ENCODE results near the gene MYO1F. TPM values are rescaled to one million over a fixed set of nuclear protein-coding genes. Genes with fewer than 3 reads are reported as not detected.

Gene MYO1F
- total and polyA plus RNA-seq, 10 of the 15 experiments (the other 5 are each of a cell fraction or from before 2014, with no cell fraction given) = 3.5 to 49.4 (median 31.3) TPM

DNA sequence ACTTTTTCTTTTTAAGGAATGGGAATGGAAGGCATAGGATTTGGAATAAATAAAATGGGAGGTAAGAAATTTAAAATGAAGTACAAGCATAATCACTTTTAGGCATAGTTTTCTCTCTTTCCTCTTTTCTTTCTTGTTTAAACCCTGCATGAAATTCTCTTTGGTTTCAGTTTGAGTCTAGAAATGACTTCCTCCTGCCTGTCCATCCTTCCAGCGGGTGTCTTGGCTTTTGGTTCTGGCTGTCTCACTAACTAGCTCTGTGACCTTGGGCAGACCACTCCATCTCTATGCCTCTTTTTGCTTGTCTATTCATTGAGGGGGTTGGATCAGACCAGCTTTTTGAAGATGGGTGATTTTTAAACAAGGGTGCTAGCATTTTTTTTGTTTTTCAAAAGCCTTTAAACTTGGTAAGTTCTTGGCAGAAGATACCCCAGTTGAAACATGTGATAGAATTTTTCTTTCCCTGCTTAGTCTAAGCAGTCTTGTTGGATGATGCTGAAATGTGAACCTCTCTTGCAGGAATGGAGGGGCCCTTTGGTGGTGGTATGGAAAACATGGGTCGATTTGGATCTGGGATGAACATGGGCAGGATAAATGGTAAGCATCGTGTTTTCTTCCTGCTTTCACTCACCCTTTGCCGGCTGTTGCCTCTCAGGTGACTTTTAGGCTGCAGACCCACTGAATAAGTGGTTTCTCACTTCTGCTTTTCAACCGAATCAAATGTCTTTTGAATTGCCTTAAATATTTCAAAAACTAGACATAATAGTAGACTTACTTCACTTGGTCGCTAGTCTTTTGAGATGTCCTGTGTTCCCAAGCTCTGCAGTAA is 103.4 kb downstream of the MYO1F start (continued):
- TF ChIP-seq, protein P1, sequence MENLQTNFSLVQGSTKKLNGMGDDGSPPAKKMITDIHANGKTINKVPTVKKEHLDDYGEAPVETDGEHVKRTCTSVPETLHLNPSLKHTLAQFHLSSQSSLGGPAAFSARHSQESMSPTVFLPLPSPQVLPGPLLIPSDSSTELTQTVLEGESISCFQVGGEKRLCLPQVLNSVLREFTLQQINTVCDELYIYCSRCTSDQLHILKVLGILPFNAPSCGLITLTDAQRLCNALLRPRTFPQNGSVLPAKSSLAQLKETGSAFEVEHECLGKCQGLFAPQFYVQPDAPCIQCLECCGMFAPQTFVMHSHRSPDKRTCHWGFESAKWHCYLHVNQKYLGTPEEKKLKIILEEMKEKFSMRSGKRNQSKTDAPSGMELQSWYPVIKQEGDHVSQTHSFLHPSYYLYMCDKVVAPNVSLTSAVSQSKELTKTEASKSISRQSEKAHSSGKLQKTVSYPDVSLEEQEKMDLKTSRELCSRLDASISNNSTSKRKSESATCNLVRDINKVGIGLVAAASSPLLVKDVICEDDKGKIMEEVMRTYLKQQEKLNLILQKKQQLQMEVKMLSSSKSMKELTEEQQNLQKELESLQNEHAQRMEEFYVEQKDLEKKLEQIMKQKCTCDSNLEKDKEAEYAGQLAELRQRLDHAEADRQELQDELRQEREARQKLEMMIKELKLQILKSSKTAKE (IDR thresholded peaks at IDR 0.05; ENCODE audit: low read depth, poor library complexity, severe bottlenecking) = peak; percentile 37
- TF ChIP-seq, protein P2, sequence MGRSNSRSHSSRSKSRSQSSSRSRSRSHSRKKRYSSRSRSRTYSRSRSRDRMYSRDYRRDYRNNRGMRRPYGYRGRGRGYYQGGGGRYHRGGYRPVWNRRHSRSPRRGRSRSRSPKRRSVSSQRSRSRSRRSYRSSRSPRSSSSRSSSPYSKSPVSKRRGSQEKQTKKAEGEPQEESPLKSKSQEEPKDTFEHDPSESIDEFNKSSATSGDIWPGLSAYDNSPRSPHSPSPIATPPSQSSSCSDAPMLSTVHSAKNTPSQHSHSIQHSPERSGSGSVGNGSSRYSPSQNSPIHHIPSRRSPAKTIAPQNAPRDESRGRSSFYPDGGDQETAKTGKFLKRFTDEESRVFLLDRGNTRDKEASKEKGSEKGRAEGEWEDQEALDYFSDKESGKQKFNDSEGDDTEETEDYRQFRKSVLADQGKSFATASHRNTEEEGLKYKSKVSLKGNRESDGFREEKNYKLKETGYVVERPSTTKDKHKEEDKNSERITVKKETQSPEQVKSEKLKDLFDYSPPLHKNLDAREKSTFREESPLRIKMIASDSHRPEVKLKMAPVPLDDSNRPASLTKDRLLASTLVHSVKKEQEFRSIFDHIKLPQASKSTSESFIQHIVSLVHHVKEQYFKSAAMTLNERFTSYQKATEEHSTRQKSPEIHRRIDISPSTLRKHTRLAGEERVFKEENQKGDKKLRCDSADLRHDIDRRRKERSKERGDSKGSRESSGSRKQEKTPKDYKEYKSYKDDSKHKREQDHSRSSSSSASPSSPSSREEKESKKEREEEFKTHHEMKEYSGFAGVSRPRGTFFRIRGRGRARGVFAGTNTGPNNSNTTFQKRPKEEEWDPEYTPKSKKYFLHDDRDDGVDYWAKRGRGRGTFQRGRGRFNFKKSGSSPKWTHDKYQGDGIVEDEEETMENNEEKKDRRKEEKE (IDR thresholded peaks at IDR 0.05) = no peak
- TF ChIP-seq ZNF207 (IDR thresholded peaks at IDR 0.05; ENCODE audit: borderline replicate concordance) (no peak), PAX5 (IDR thresholded peaks at IDR 0.05; ENCODE audit: borderline replicate concordance, low read depth, low read length) (peak; percentile 50; the same call in 1 of the 2 replicates), RAD51 (IDR thresholded peaks at IDR 0.05) (0 out of 2 replicates have a peak, but pooled peaks have one; percentile 46), SREBF2 (IDR thresholded peaks at IDR 0.05; ENCODE audit: low read length) (no peak), ATF7 (IDR thresholded peaks at IDR 0.05; ENCODE audit: low read depth) (peak; percentile 19; the same call in 1 of the 2 replicates), MTA2 (IDR thresholded peaks at IDR 0.05; ENCODE audit: low read depth) (0 out of 2 replicates have a peak, but pooled peaks have one; percentile 29), EP300 (IDR thresholded peaks at IDR 0.05; ENCODE audit: borderline replicate concordance in 1 of 2, control insufficient read depth in 1 of 2, low read depth in 2 of 2, low read length in 2 of 2) (peak; percentile 26 to 67; a peak in 2 of 4 replicates), NBN (IDR thresholded peaks at IDR 0.05) (peak; percentile 36; the same call in 1 of the 2 replicates), TCF12 (IDR thresholded peaks at IDR 0.05; ENCODE audit: low read depth, low read length) (peak; percentile 82)
- TF ChIP-seq, protein P3, sequence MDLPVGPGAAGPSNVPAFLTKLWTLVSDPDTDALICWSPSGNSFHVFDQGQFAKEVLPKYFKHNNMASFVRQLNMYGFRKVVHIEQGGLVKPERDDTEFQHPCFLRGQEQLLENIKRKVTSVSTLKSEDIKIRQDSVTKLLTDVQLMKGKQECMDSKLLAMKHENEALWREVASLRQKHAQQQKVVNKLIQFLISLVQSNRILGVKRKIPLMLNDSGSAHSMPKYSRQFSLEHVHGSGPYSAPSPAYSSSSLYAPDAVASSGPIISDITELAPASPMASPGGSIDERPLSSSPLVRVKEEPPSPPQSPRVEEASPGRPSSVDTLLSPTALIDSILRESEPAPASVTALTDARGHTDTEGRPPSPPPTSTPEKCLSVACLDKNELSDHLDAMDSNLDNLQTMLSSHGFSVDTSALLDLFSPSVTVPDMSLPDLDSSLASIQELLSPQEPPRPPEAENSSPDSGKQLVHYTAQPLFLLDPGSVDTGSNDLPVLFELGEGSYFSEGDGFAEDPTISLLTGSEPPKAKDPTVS (IDR thresholded peaks at IDR 0.05; ENCODE audit: low read depth, low read length) = no peak
- TF ChIP-seq, protein P4, sequence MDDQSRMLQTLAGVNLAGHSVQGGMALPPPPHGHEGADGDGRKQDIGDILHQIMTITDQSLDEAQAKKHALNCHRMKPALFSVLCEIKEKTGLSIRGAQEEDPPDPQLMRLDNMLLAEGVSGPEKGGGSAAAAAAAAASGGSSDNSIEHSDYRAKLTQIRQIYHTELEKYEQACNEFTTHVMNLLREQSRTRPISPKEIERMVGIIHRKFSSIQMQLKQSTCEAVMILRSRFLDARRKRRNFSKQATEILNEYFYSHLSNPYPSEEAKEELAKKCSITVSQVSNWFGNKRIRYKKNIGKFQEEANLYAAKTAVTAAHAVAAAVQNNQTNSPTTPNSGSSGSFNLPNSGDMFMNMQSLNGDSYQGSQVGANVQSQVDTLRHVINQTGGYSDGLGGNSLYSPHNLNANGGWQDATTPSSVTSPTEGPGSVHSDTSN (IDR thresholded peaks at IDR 0.05; ENCODE audit: insufficient replicate concordance, low read depth, low read length) = peak; percentile 34
- TF ChIP-seq, protein P5, sequence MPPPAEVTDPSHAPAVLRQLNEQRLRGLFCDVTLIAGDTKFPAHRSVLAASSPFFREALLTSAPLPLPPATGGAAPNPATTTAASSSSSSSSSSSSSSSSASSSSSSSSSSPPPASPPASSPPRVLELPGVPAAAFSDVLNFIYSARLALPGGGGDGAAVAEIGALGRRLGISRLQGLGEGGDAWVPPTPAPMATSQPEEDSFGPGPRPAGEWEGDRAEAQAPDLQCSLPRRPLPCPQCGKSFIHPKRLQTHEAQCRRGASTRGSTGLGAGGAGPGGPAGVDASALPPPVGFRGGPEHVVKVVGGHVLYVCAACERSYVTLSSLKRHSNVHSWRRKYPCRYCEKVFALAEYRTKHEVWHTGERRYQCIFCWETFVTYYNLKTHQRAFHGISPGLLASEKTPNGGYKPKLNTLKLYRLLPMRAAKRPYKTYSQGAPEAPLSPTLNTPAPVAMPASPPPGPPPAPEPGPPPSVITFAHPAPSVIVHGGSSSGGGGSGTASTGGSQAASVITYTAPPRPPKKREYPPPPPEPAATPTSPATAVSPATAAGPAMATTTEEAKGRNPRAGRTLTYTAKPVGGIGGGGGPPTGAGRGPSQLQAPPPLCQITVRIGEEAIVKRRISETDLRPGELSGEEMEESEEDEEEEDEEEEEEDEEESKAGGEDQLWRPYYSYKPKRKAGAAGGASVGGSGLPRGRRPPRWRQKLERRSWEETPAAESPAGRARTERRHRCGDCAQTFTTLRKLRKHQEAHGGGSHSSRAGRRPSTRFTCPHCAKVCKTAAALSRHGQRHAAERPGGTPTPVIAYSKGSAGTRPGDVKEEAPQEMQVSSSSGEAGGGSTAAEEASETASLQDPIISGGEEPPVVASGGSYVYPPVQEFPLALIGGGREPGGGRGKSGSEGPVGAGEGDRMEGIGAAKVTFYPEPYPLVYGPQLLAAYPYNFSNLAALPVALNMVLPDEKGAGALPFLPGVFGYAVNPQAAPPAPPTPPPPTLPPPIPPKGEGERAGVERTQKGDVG (CRISPR knock-in tag; IDR thresholded peaks at IDR 0.05) = no peak
